Measurements from ENCODE around the gene FGF18. TPM values are rescaled to one million over a fixed set of nuclear protein-coding genes. Genes with fewer than 3 reads are reported as not detected.

FGF18 gene
- total and polyA plus RNA-seq, 2 of the 4 experiments (the other 2 are of a cell fraction), result 0.15 TPM; not detected in 1

DNA sequence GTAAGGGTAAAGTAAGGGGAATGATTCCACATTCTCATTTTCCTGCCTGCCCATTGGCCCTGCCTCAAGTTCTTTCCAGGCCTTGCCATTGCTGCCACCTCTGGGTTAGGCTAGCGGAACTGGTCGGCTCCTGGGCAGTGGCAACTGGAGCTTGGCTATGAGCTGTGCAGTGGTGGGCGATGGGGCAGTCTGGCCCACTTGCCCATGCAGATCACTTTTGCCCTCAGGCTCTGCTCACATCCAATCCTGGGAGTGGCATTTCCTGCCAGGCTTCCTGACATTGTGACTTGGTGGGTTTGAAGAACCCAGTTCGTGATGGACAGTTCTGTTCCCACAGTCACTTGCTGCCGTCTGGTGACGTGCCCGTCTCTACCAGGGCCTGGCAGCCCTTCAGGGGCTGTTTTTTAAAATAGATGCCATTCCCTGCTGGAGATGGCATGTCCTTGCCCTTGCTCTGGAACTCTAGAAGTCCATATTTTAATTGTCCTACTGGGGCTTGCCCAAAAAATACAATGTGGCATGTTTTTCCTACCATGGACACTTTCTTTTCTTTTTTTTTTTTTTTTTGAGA lies 86.1 kb downstream of the FGF18 start:
- Histone ChIP-seq H4K91ac (ENCODE audit: insufficient read depth, low read depth, low read length) (no peak overlapping the region), H3K4ac (ENCODE audit: low read depth, low read length) (no peak overlapping the region), H3K79me1 (ENCODE audit: low read depth in 1 of 2, low read length in 2 of 2) (no peaks in the 10 kb centered on the region), H2BK5ac (ENCODE audit: low read depth, low read length, poor library complexity, severe bottlenecking) (no peak overlapping the region), H3K56ac (ENCODE audit: extremely low read depth, insufficient read depth, low read length) (no peak overlapping the region), H3K9ac (ENCODE audit: low read depth, low read length) (no peak overlapping the region), H3K14ac (replicated peaks; ENCODE audit: low read depth, low read length) (no peak overlapping the region), H3K18ac (ENCODE audit: low read depth, low read length) (no peak overlapping the region), H4K5ac (ENCODE audit: low read depth, low read length) (no peak overlapping the region), H2BK15ac (ENCODE audit: low read depth, low read length) (no peak overlapping the region), H4K20me1 (ENCODE audit: insufficient read depth, low read length) (no peaks in the 10 kb centered on the region), H3K4me3 (ENCODE audit: insufficient read depth, low read depth, low read length) (no peak overlapping the region), H2AFZ (replicated peaks; ENCODE audit: low read length, poor library complexity) (peak overlapping the region; percentile 23), H3K9me1 (ENCODE audit: insufficient read depth, low read length) (no peaks in the 10 kb centered on the region), H3K9me3 (ENCODE audit: control insufficient read depth, insufficient read depth, low read length) (no peaks in the 10 kb centered on the region), H3K4me2 (ENCODE audit: low read depth, low read length) (no peak overlapping the region), H3K27ac (ENCODE audit: insufficient read depth, low read length) (no peak overlapping the region), H2BK20ac (ENCODE audit: low read depth, low read length) (no peak overlapping the region), H3K36me3 (ENCODE audit: control insufficient read depth, insufficient read depth, low read length) (no peaks in the 10 kb centered on the region), H2AK5ac (ENCODE audit: low read depth, low read length) (no peak overlapping the region), H2BK120ac (ENCODE audit: low read depth, low read length) (no peak overlapping the region), H2AK9ac (replicated peaks; ENCODE audit: low read depth, low read length, poor library complexity) (no peak overlapping the region), H3K27me3 (ENCODE audit: control insufficient read depth, insufficient read depth, low read length) (peaks cover 21% of the 10 kb centered on the region), H4K8ac (ENCODE audit: low read depth in 2 of 2, low read length in 2 of 2) (no peak overlapping the region), H3K4me1 (ENCODE audit: control insufficient read depth, insufficient read depth, low read length) (no peaks in the 10 kb centered on the region), H3K23ac (ENCODE audit: low read depth, low read length) (no peak overlapping the region)
- dilution Hi-C loops (cut with HindIII; ENCODE audit: low sequenced_read_pairs, unreplicated experiment) (no loop called here), intact Hi-C loops (cut with micrococcal nuclease) (no loop called here), in situ Hi-C loops (cut with MboI; ENCODE audit: low sequenced_read_pairs) (no loop called here)
- no TSS peak for BruUV-seq (replicated peaks)
- WGBS, 2 experiments (ENCODE audit: extremely low coverage in 2 of 2, insufficient read length in 1 of 2), result 80% methylated on average over 5 of the region's 7 CpGs; no CpG with 5 or more reads in 1 of the 2 experiments
- ChIA-PET POLR2A (ENCODE audit: unreplicated experiment) (no interaction called here), CTCF (no interaction called here)
- no peak for ATAC-seq (ENCODE audit: low read depth)
- TF ChIP-seq MAZ (IDR thresholded peaks at IDR 0.05; ENCODE audit: borderline replicate concordance, low read depth, low read length) (no peak), NFE2L2 (IDR thresholded peaks at IDR 0.05; ENCODE audit: low read depth, low read length) (no peak), BHLHE40 (IDR thresholded peaks at IDR 0.05; ENCODE audit: low read depth, low read length) (no peak), MXI1 (IDR thresholded peaks at IDR 0.05; ENCODE audit: borderline replicate concordance, low read depth, low read length) (no peak)
- TF ChIP-seq, protein P1, sequence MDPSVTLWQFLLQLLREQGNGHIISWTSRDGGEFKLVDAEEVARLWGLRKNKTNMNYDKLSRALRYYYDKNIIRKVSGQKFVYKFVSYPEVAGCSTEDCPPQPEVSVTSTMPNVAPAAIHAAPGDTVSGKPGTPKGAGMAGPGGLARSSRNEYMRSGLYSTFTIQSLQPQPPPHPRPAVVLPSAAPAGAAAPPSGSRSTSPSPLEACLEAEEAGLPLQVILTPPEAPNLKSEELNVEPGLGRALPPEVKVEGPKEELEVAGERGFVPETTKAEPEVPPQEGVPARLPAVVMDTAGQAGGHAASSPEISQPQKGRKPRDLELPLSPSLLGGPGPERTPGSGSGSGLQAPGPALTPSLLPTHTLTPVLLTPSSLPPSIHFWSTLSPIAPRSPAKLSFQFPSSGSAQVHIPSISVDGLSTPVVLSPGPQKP (IDR thresholded peaks at IDR 0.05; ENCODE audit: borderline replicate concordance, low read depth, low read length), result no peak
- no peak for DNase-seq
